Lung (tissue), 12 donors: ENCODE measurements around the gene IGLL1. TPM values are rescaled to one million over a fixed set of nuclear protein-coding genes. Genes with fewer than 3 reads are reported as not detected.
"Not testable (repeated sequence)": the region's sequence is repeated elsewhere in the genome, so short reads cannot be mapped to it uniquely, and the experiment has no call there.

Experiments used
- ATAC-seq: fragments of 200-7000 bp; cut with Tn5 transposase; one replicate; pipeline ENCODE4 v1.9.1; 2020; ENCODE audit warnings: moderate number of reproducible peaks; ENCODE audit not compliant: insufficient read depth, low FRiP score
- DNase-seq, 3 donors: peaks; one replicate each; pipeline ENCODE4 v3.0.0-alpha.2; 2013 to 2017
- H3K27ac ChIP-seq, 2 donors: one replicate each; pipeline ENCODE4 v1.5.1; 2013; ENCODE audit warnings: mild to moderate bottlenecking in 2 of 2, moderate library complexity in 2 of 2, control low read depth in 1 of 2, inconsistent platforms in 1 of 2, low read depth in 1 of 2, low read length in 1 of 2
- H3K27me3 ChIP-seq, 3 donors: one replicate each; pipeline ENCODE4 v1.5.1; 2013; ENCODE audit warnings: low read length in 2 of 3; ENCODE audit not compliant: control insufficient read depth in 3 of 3, insufficient read depth in 3 of 3
- H3K36me3 ChIP-seq, 4 donors: one replicate each; pipeline ENCODE4 v1.5.1; 2013; ENCODE audit warnings: low read length in 4 of 4, mild to moderate bottlenecking in 1 of 4, moderate library complexity in 1 of 4; ENCODE audit not compliant: control insufficient read depth in 4 of 4, insufficient read depth in 4 of 4
- H3K4me1 ChIP-seq, 5 donors: one replicate each; pipeline ENCODE4 v1.5.1; 2013; ENCODE audit warnings: low read length in 5 of 5, mild to moderate bottlenecking in 2 of 5, moderate library complexity in 1 of 5; ENCODE audit not compliant: control insufficient read depth in 5 of 5, insufficient read depth in 5 of 5
- H3K4me3 ChIP-seq: one replicate; pipeline ENCODE4 v1.5.1; 2013; ENCODE audit warnings: mild to moderate bottlenecking, control low read depth, moderate library complexity
- H3K9ac ChIP-seq, 2 donors: one replicate each; pipeline ENCODE4 v1.5.1; 2013; ENCODE audit warnings: low read length in 2 of 2, control low read depth in 1 of 2; ENCODE audit not compliant: insufficient read depth in 1 of 2
- H3K9me3 ChIP-seq, 4 donors: one replicate each; pipeline ENCODE4 v1.5.1; 2013; ENCODE audit warnings: low read length in 3 of 4, mild to moderate bottlenecking in 1 of 4, moderate library complexity in 1 of 4; ENCODE audit not compliant: control insufficient read depth in 4 of 4, insufficient read depth in 3 of 4
- WGBS, 2 donors: extraction: QIAGEN DNeasy Blood & Tissue Kit; methylation state at CpG; one replicate each; pipeline ENCODE4 v1.1.7; 2013; 5-methylcytosine and 5-hydroxymethylcytosine counted together
- polyA plus RNA-seq, 2 donors: library from polyadenylated mRNA; stranded (reverse); fragments of 200-250 nt; gene quantifications; one replicate each; pipeline ENCODE4 v1.2.1, GENCODE V29; 2013
- total RNA-seq, 2 donors: library from RNA; depleted of rRNA in 1 of 2; stranded (reverse); fragments of >200 nt in 1 of 2; gene quantifications; one replicate each; pipeline ENCODE4 v1.2.1, GENCODE V29; 2014 to 2021
- TF ChIP-seq, protein P1 (sequence below): IDR thresholded peaks from 2 replicates; pipeline ENCODE4 v1.5.1; 2012; ENCODE audit warnings: mild to moderate bottlenecking; ENCODE audit errors: control extremely low read depth, extremely low read depth
- donor health status: control.
- donor health status: control.
- donor health status: Bipolar disorder and iron deficiency.
- donor health status: healthy.
- donor health status: DM: yes; HTN: yes; CAD: no.

Gene IGLL1
- total and polyA plus RNA-seq, 4 donors: 0.16 to 0.28 TPM; not detected in 2

GRCh38 chr22:23548501-23549197 is 31.4 kb downstream of the IGLL1 start:
- ATAC-seq (no peak), DNase-seq (no peak)
- H3K9me3 ChIP-seq: peaks cover 0 to 9% (median 7%) of the 10 kb centered on the region in 4 donors
- WGBS, 2 donors: 81 to 85% methylated on average over 8 of the region's 8 CpGs
- H3K4me3 ChIP-seq: no peak overlapping the region
- H3K36me3 ChIP-seq: no peaks in the 10 kb centered on the region
- H3K27ac ChIP-seq: no peak overlapping the region
- H3K9ac ChIP-seq: no peak overlapping the region
- H3K4me1 ChIP-seq: no peaks in the 10 kb centered on the region
- no peaks in the 10 kb centered on the region for H3K27me3 ChIP-seq
- TF ChIP-seq, protein P1, sequence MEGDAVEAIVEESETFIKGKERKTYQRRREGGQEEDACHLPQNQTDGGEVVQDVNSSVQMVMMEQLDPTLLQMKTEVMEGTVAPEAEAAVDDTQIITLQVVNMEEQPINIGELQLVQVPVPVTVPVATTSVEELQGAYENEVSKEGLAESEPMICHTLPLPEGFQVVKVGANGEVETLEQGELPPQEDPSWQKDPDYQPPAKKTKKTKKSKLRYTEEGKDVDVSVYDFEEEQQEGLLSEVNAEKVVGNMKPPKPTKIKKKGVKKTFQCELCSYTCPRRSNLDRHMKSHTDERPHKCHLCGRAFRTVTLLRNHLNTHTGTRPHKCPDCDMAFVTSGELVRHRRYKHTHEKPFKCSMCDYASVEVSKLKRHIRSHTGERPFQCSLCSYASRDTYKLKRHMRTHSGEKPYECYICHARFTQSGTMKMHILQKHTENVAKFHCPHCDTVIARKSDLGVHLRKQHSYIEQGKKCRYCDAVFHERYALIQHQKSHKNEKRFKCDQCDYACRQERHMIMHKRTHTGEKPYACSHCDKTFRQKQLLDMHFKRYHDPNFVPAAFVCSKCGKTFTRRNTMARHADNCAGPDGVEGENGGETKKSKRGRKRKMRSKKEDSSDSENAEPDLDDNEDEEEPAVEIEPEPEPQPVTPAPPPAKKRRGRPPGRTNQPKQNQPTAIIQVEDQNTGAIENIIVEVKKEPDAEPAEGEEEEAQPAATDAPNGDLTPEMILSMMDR: no peak

- no peaks in the 10 kb centered on the region for H3K27me3 ChIP-seq
- WGBS, 2 donors: 89 to 93% methylated on average over 10 of the region's 10 CpGs
- DNase-seq: no peak
- no peak overlapping the region for H3K9ac ChIP-seq
- H3K4me1 ChIP-seq: no peaks in the 10 kb centered on the region
- no peak overlapping the region for H3K4me3 ChIP-seq
- H3K36me3 ChIP-seq: no peaks in the 10 kb centered on the region
- TF ChIP-seq, protein P1: no peak
- ATAC-seq: no peak
- peaks cover 0 to 9% (median 7%) of the 10 kb centered on the region in 4 donors for H3K9me3 ChIP-seq
- H3K27ac ChIP-seq: no peak overlapping the region
Observed at GRCh38 chr22:23547818-23548500, 32.1 kb downstream of the IGLL1 start.

GRCh38 chr22:23547382-23547781 is 32.7 kb downstream of the IGLL1 start:
- not testable (repeated sequence) for ATAC-seq, H3K36me3 ChIP-seq, H3K9ac ChIP-seq, H3K9me3 ChIP-seq, H3K27ac ChIP-seq, H3K4me3 ChIP-seq, H3K4me1 ChIP-seq, DNase-seq, H3K27me3 ChIP-seq
- 84 to 89% methylated on average over 5 of the region's 5 CpGs for WGBS, 2 donors

DNA sequence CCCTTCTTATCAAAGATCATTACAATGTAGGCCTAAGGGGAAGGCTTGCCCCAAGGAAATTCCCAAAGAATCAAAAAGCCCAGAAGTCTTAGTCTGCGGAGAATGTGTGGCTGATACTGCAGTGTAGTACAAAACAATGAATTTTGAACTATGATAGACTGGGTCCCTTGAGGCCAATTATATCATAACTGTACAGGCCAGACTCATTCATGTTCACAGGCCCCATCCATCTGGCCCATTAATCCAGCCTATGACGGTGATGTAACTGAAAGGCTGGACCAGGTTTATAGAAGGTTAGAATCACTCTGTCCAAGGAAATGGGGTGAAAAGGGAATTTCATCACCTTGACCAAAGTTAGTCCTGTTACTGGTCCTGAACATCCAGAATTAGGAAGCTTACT is 35.2 kb downstream of the IGLL1 start:
- TF ChIP-seq, protein P1: no peak
- Histone ChIP-seq H3K9me3 (peaks cover 0 to 9% (median 5%) of the 10 kb centered on the region in 4 donors), H3K4me1 (no peaks in the 10 kb centered on the region), H3K36me3 (no peaks in the 10 kb centered on the region), H3K27ac (no peak overlapping the region), H3K4me3 (no peak overlapping the region), H3K9ac (no peak overlapping the region), H3K27me3 (no peaks in the 10 kb centered on the region)
- 91 to 97% methylated on average over 2 of the region's 2 CpGs for WGBS, 2 donors
- ATAC-seq (no peak), DNase-seq (no peak)

GRCh38 chr22:23543506-23544000 is 36.5 kb downstream of the IGLL1 start:
- H3K27me3 ChIP-seq, H3K4me1 ChIP-seq, H3K9ac ChIP-seq, H3K27ac ChIP-seq, DNase-seq, H3K4me3 ChIP-seq, ATAC-seq, H3K36me3 ChIP-seq, H3K9me3 ChIP-seq: not testable (repeated sequence)
- WGBS, 2 donors: 61 to 71% methylated on average over 1 of the region's 1 CpG
